Transverse colon (tissue), 3 donors: ENCODE results near the gene GPR62.
"Not testable (repeated sequence)": the region's sequence is repeated elsewhere in the genome, so short reads cannot be mapped to it uniquely, and the experiment has no call there.

Source experiments
- CTCF ChIP-seq, 5 experiments: fragments of 200-600 bp in 3 of 5; fragments of 450-650 bp in 2 of 5; sonication (generic) in 3 of 5; IDR thresholded peaks; 1 replicate in 2 of 5; 2 replicates in 3 of 5; pipeline ENCODE4 v1.5.1; 2016 to 2017; ENCODE audit warnings: antibody characterized with exemption in 5 of 5, inconsistent platforms in 3 of 5, mild to moderate bottlenecking in 2 of 5, moderate library complexity in 1 of 5
- POLR2A ChIP-seq: fragments of 450-650 bp; IDR thresholded peaks from one replicate; pipeline ENCODE4 v1.6.1; 2016; ENCODE audit warnings: antibody characterized with exemption, mild to moderate bottlenecking, moderate library complexity

- not testable (repeated sequence) for TF ChIP-seq CTCF (IDR thresholded peaks at IDR 0.05); POLR2A
These were observed 38.5 kb downstream of the GPR62 start for GRCh38 chr3:51993657-51994056.
